ENCODE results near the gene PGF.

Gene PGF

GRCh38 chr14:74905595-74906142 is 49.7 kb downstream of the PGF start:
- in situ Hi-C loops (cut with MboI; ENCODE audit: low sequenced_read_pairs): no loop called here

- in situ Hi-C loops (cut with MboI; ENCODE audit: low sequenced_read_pairs): no loop called here
These were observed 50.5 kb downstream of the PGF start for GRCh38 chr14:74904635-74905503.

- in situ Hi-C loops (cut with MboI; ENCODE audit: low sequenced_read_pairs): no loop called here
These were observed 52.3 kb downstream of the PGF start for GRCh38 chr14:74902941-74903705.

GRCh38 chr14:74898694-74899093 is 56.7 kb downstream of the PGF start:
- in situ Hi-C loops (cut with MboI; ENCODE audit: low sequenced_read_pairs): no loop called here

- in situ Hi-C loops (cut with MboI; ENCODE audit: low sequenced_read_pairs): no loop called here
These were observed 57.3 kb downstream of the PGF start for GRCh38 chr14:74898083-74898482.

- in situ Hi-C loops (cut with MboI; ENCODE audit: low sequenced_read_pairs): no loop called here
These were observed 57.8 kb downstream of the PGF start for GRCh38 chr14:74897642-74898041.

- in situ Hi-C loops (cut with MboI; ENCODE audit: low sequenced_read_pairs): no loop called here
These were observed 59.0 kb downstream of the PGF start for GRCh38 chr14:74896400-74896799.

GRCh38 chr14:74893614-74894091 is 61.7 kb downstream of the PGF start:
- in situ Hi-C loops (cut with MboI; ENCODE audit: low sequenced_read_pairs): no loop called here

- in situ Hi-C loops (cut with MboI; ENCODE audit: low sequenced_read_pairs): no loop called here
These were observed 62.7 kb downstream of the PGF start for GRCh38 chr14:74892745-74893144.

GRCh38 chr14:74891870-74892269 is 63.5 kb downstream of the PGF start:
- in situ Hi-C loops (cut with MboI; ENCODE audit: low sequenced_read_pairs): no loop called here
